ENCODE results near the gene GABRB1.
"Not testable (repeated sequence)": the region's sequence is repeated elsewhere in the genome, so short reads cannot be mapped to it uniquely, and the experiment has no call there.

GABRB1 gene

DNA sequence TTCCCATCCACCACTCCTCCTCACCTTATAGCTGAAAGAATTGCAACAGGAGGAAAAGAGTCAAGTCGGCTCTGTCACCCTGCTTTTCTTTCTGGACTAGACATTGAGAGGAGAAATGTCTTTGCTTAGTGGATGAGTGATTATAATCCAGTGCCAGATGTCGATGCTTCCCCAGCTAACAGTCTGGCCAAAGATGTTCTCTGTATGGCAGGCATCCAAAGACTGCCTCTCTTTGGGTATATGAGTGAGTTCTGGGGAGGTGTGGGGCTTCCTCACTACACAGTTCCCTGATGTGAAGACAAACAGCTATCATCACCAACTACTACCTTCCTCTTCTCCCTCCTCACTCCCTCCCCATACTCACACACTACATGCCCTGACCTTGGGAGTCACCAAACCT is 341.2 kb downstream of the GABRB1 start:
- H2AFZ ChIP-seq (ENCODE audit: low read depth): no peak overlapping the region
- H3K9ac ChIP-seq: no peak overlapping the region
- H3K79me2 ChIP-seq (ENCODE audit: insufficient read depth, low read depth): no peaks in the 10 kb centered on the region
- no peaks in the 10 kb centered on the region for H3K27me3 ChIP-seq (ENCODE audit: insufficient read depth, low read depth)
- no peak overlapping the region for H3K4me2 ChIP-seq
- no peak for TF ChIP-seq CTCF (conservative IDR thresholded peaks at IDR 0.05; ENCODE audit: low read depth, low read length)
- H3K4me1 ChIP-seq (ENCODE audit: low read depth, poor library complexity, severe bottlenecking): no peaks in the 10 kb centered on the region
- no peaks in the 10 kb centered on the region for H4K20me1 ChIP-seq (ENCODE audit: insufficient read depth)
- no peaks in the 10 kb centered on the region for H3K36me3 ChIP-seq (ENCODE audit: insufficient read depth)
- no peak overlapping the region for H3K4me3 ChIP-seq (IDR thresholded peaks at IDR 0.05; ENCODE audit: insufficient read depth, low read depth, low read length)
- H3K27ac ChIP-seq: no peak overlapping the region

DNA sequence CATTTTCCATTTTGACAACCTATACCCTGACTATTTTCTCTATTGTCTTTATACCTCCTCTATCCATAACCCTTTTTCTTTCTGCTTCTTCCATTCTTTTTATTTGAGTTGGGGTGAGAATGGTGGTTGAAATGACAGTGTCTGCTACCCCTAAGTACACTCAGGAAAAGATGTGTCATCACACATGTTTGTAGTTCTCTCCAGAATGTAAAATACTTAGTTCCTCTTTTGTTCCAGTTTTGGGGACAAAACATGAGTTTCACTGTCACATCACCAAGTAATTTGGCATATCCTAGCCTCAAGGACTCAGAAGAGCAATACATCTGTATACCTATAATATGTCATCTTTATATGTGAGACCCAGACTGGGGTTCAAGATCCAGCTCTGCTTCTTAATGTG is 341.8 kb downstream of the GABRB1 start:
- no peaks in the 10 kb centered on the region for H3K36me3 ChIP-seq (ENCODE audit: insufficient read depth)
- no peak overlapping the region for H3K4me2 ChIP-seq
- H3K79me2 ChIP-seq (ENCODE audit: insufficient read depth, low read depth): no peaks in the 10 kb centered on the region
- H3K27ac ChIP-seq: no peak overlapping the region
- no peak for TF ChIP-seq CTCF (conservative IDR thresholded peaks at IDR 0.05; ENCODE audit: low read depth, low read length)
- no peaks in the 10 kb centered on the region for H3K27me3 ChIP-seq (ENCODE audit: insufficient read depth, low read depth)
- H3K4me1 ChIP-seq (ENCODE audit: low read depth, poor library complexity, severe bottlenecking): no peaks in the 10 kb centered on the region
- no peak overlapping the region for H2AFZ ChIP-seq (ENCODE audit: low read depth)
- no peak overlapping the region for H3K4me3 ChIP-seq (IDR thresholded peaks at IDR 0.05; ENCODE audit: insufficient read depth, low read depth, low read length)
- no peak overlapping the region for H3K9ac ChIP-seq
- H4K20me1 ChIP-seq (ENCODE audit: insufficient read depth): no peaks in the 10 kb centered on the region

DNA sequence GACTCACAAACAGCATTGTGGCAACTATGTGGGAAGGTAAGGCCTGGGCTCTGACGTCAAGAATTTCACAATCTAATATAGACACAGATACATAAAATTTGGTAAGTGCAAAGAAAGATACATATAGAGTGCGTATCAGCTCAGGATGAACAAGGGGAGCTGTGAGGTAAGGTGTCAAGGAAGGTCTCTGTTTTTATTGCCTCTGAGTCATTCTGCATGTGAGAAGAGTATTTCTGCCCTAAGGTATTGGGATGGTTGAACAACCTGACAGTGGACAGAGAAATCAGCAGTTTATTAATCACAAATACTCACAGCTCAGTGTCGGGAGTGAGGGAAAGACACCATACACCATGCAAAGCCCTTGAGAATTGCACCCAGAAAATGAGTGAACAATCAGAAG is 342.3 kb downstream of the GABRB1 start:
- no peak for TF ChIP-seq CTCF (conservative IDR thresholded peaks at IDR 0.05; ENCODE audit: low read depth, low read length)
- Histone ChIP-seq H4K20me1 (ENCODE audit: insufficient read depth) (no peaks in the 10 kb centered on the region), H2AFZ (ENCODE audit: low read depth) (no peak overlapping the region), H3K4me3 (IDR thresholded peaks at IDR 0.05; ENCODE audit: insufficient read depth, low read depth, low read length) (no peak overlapping the region), H3K27ac (no peak overlapping the region), H3K36me3 (ENCODE audit: insufficient read depth) (no peaks in the 10 kb centered on the region), H3K27me3 (ENCODE audit: insufficient read depth, low read depth) (no peaks in the 10 kb centered on the region), H3K9ac (no peak overlapping the region), H3K79me2 (ENCODE audit: insufficient read depth, low read depth) (no peaks in the 10 kb centered on the region), H3K4me1 (ENCODE audit: low read depth, poor library complexity, severe bottlenecking) (no peaks in the 10 kb centered on the region), H3K4me2 (no peak overlapping the region)

- Histone ChIP-seq H3K4me1 (ENCODE audit: low read depth, poor library complexity, severe bottlenecking) (no peaks in the 10 kb centered on the region), H4K20me1 (ENCODE audit: insufficient read depth) (no peaks in the 10 kb centered on the region), H3K79me2 (ENCODE audit: insufficient read depth, low read depth) (no peaks in the 10 kb centered on the region), H3K9ac (no peak overlapping the region), H3K4me2 (no peak overlapping the region), H3K27me3 (ENCODE audit: insufficient read depth, low read depth) (no peaks in the 10 kb centered on the region), H2AFZ (ENCODE audit: low read depth) (no peak overlapping the region), H3K36me3 (ENCODE audit: insufficient read depth) (no peaks in the 10 kb centered on the region), H3K27ac (no peak overlapping the region), H3K4me3 (IDR thresholded peaks at IDR 0.05; ENCODE audit: insufficient read depth, low read depth, low read length) (no peak overlapping the region)
- TF ChIP-seq CTCF (conservative IDR thresholded peaks at IDR 0.05; ENCODE audit: low read depth, low read length): no peak
These were observed 343.1 kb downstream of the GABRB1 start for GRCh38 chr4:47374477-47374876.

- not testable (repeated sequence) for H3K4me1 ChIP-seq (ENCODE audit: low read depth, poor library complexity, severe bottlenecking); H4K20me1 ChIP-seq (ENCODE audit: insufficient read depth); H3K4me3 ChIP-seq (IDR thresholded peaks at IDR 0.05; ENCODE audit: insufficient read depth, low read depth, low read length); H3K79me2 ChIP-seq (ENCODE audit: insufficient read depth, low read depth); H3K27ac ChIP-seq; H3K4me2 ChIP-seq; H3K9ac ChIP-seq; H3K36me3 ChIP-seq (ENCODE audit: insufficient read depth); H3K27me3 ChIP-seq (ENCODE audit: insufficient read depth, low read depth); H2AFZ ChIP-seq (ENCODE audit: low read depth)
These were observed 346.7 kb downstream of the GABRB1 start for GRCh38 chr4:47378021-47378530.
